Tongue (tissue), 2 donors: Measurements from ENCODE around the gene CCDC85C. TPM values are rescaled to one million over a fixed set of nuclear protein-coding genes. Genes with fewer than 3 reads are reported as not detected.

Source experiments
- DNase-seq: peaks from one replicate; pipeline ENCODE4 v3.0.0-alpha.2; 2015
- total RNA-seq: library from RNA; depleted of rRNA; stranded (reverse); fragments of >200 nt; gene quantifications from one replicate; pipeline ENCODE4 v1.2.3, GENCODE V29; 2014

Gene CCDC85C
- total RNA-seq, 1 donor from 2014 or later: 8.4 TPM

DNA sequence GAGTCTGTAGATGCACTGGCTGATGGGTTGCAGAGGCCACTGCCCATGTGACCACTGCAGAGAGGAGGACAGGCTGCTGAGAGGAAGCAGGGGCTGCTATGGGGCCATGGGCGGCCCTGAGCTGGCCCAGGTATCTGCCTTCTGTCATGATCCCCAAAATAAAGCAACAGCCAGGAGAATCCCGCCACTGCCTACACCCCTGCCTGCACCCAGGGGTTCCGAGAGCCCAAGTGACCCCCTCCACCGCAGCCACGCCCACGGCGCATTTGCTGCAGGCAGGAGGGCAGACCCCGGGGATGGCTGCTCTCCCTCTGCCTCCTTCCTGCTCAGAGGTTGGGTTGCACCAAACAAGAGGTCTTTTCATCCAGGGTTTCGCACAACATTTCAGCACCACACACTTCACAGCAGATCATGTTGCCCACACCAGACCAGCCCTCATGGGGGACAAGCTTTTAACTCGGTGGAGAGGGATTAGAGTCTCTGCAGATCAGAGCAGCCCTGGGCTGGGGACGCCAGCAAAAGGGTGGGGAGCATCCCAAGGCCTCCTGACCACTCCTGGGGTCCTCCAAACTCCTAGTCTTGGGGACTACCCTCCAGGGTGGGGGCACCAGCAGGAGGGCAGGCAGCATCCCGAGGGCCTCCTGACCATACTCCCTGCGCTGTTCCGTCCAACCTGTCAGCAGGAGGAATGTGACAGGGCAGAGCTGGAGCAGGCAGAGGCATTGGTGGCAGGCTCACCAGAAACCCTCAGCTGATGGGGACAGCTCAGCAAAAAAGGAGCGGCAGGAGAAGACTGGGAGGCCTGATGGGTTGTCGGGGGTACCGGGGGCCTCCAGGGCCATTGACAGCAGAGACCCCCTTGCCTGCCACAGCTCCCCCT is 14.1 kb downstream of the CCDC85C start:
- DNase-seq: peak; percentile 28

DNA sequence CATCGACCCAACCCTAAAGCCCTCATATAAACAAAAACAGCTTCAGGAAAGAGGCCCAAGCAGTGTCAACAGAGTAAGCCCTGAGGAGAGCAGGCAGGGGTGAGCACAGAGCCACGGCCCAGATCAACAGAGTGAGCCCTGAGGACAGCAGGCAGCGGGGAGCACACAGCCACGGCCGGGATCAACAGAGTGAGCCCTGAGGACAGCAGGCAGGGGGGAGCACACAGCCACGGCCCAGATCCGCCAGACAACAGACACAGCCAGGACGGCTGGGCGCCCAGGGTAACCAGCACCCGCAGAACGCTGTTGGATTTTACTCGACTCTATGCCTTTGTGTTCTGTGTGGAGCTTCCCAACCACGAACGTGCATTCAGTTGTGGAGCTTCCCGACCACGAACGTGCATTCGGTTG is 15.0 kb downstream of the CCDC85C start:
- no peak for DNase-seq

DNA sequence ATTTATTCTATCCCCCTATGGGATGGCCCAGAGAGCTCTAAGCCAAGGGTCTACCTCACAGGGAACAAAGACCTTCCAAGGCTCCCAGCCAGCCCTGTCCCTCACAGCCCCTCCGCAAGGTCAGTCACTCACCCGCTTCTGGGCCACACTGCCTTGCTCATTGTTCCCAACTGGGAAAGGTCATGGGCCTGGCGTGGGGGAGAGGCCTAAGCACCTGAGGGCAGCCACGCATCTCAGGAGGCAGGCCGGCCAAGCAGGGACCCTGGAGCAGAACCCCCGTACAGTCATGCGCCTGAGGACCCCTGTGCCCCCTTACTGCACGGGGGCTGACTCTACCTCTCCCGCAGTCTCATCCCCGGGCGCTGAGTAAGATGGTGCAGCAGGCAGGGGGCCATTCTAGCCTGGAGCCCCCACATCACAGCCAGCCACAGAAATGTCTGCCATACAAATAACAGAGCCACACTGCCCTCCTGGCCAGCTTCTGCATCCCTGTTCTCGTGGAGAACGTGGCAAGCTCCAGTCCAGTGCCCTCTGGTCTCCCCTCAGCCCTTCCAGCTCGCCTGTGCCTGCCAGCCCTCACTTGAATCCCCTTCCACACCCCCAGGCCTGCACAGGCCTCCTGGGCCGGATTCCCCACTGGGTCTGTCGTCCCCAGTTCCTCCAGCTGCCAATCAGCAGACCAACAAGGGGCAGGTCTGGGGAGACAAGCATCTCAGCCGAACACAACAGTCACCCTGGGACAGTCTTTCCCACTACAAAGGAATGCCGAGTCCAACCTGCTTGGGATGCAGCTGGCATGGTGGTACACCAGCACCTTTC is 16.3 kb downstream of the CCDC85C start:
- no peak for DNase-seq

DNA sequence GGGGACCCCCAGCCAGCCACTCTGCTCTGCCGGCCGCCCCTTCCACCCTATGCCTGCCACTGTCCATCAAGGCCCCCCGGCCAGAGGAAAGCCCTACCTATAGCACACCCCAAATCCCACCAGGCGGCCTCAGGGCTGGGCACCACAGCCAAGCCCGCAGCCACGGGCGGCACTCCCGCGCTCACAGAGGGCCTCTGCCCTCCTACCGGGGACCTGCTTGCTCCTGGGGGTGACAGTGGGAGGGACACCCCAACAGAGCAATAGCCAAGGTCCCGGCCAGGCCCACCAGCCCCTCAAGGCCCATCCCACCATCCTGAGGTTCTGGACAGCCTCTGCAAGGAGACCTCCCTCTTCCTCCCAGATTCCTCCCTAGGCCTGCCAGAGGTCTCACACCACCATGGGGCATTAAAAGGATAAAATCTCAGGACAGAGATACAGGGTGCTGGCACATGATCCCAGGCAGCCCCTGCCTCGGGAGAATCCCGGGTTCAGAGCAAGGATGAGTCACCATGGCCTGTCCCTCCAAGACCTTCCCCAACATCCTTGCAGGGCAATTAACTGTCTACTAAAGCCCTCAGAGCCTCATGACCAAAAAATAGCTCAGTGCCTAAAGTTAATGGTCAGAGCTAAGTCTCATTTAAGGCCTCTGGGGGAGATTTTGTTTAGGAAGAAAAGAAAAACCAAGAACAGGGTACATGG is 17.1 kb downstream of the CCDC85C start:
- DNase-seq: no peak

DNA sequence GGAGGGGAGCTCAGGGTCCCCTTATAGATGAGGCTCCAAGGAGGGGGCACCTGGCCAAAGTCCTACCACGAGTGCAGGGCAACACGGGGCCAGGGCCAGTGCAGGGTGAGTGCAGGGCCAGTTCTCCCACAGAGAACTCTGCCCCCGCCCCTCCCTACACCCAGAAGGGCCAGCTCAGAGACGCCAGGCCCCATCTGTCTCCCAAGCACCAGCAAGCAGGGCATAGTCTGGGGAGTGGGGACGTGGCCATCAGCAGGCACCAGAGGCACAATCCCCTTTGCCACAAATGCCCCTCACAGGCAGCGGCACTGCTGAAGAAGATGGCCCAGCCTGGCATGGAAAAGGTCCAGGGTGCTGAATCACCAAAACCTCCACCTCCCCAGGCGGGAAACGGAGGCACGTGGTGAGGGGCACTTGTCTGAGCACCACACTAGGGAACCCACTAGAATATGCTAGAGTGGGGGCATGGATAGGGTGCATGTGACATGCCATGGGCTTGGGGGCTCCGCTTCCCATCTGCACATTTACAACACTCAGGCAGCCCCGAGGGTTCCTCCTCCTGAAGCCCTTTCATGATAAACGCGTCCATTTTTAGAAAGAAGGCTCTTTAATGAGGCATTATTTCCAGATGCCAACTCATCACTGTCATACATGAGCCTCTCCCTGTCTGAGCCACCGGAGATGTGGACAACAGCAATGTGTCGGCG is 17.8 kb downstream of the CCDC85C start:
- DNase-seq: no peak

DNA sequence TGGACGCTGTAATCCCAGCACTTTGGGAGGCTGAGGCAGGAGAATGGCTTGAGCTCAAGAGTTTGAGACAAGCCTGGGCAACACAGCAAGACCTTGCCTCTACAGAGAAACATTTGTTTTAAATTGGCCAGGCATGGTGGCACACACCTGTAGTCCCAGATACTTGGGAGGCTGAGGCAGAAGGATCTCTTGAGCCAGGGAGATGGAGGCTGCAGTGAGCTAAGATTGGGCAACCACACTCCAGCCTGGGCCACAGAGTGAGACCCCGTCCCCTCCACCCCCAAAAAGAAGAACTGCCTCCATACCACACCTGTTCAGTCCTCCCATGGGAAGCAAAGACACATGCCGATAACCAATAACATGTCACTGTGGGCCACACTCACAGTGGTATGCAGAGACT is 19.2 kb downstream of the CCDC85C start:
- no peak for DNase-seq

DNA sequence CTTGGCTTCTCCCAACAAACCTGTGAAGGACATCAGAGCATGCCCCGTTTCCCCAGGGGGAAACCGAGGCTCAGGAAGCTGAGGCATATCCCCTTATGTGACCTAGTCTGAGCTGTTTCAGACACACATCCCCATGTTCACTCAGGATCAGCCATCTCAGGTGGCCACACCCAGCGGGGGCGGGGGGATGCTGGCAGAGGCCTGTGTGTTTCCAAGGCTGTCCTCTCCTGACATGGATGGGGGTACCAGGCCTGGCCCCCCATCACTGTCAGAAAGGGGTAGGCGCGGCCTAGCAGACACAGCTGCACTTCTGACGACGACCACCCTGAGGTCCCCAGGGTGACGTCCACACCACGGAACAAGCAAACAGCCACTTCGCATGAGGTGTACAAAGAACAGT is 22.1 kb downstream of the CCDC85C start:
- DNase-seq: no peak

DNA sequence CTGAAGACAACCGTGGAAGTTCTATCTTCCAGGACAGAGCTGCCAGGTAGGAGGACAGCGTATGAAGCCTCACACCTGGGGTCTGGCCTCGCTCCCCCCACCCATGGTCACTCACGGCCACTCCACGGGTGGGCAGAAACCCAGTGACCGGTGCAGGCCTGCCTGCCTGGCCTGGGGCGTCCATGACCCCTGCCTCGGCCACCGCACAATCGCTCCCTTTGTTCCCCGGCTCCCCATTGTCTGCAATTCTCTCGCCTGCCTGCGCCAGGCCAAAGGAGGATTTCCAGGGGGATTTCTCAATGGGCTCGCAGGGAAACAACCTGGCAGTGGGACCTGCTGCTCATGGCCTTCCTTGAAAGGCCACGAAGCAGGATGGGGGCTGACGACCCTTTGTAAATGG is 22.6 kb downstream of the CCDC85C start:
- no peak for DNase-seq

DNA sequence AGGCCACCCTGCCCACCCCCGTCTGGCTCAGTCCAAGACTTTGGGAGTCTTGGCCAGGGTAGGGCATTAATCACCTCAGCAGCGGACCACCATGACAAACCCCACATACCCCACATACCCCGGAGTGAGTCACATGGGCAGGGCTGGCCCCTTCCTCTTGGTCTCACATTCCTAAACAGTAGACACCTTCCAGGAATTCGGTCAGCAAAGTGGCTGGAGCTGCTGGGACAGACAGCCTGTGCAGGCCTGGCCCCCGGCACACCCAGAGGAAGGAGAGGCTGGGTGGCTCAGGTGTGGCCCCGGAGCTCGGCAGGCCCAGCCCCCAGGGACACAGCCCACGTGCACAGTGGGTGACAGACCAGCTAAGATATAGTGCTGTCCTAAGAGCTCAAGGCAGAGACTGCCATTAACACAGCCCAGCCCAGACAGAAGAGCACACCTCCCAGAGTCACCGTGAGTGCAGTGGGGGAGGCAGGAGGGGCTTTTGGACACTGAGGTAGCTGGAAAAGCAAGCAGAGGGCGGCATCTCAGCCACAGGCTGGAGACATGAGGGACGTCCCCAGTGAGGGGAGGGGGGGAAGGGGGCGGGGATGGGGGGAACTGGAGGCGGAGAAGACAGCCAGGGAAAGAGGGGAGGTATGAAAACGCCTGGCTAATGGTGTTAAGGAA is 24.0 kb downstream of the CCDC85C start:
- DNase-seq: no peak

DNA sequence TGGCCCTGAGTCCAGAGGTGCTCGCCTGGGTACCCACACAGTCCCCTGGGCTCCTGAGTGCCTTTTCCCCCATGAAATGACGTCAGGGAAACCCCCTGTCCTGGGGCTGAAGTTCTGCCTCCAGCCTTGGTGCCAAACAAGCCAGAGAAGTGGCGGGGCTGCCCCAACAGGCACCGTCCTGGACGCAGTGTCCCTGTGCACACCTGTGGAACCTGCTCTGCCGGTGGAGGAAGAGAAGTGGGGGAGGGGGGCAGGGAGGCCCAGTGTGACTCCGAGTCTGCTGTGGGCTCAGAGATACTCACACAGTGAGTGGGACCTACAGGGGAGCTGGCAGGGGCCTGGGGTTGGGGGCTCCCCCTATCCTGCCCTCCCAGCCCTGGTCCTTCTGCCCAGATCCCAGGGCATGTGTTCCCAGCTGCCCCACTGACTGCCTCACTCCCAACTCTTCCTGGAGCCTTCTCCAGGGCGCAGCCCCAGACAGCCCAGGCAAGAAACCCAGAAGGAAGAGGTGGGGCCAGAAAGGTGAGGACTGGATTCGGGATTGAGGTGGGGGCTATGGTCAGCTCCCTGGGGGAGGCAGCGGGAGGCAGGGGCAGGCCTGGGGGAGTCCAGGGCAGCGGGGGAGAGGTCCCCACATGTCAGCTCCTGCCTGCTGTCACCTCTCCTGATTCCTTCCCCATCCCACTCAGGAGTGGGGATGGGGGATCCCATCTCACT is 24.7 kb downstream of the CCDC85C start:
- DNase-seq: peak; percentile 51

DNA sequence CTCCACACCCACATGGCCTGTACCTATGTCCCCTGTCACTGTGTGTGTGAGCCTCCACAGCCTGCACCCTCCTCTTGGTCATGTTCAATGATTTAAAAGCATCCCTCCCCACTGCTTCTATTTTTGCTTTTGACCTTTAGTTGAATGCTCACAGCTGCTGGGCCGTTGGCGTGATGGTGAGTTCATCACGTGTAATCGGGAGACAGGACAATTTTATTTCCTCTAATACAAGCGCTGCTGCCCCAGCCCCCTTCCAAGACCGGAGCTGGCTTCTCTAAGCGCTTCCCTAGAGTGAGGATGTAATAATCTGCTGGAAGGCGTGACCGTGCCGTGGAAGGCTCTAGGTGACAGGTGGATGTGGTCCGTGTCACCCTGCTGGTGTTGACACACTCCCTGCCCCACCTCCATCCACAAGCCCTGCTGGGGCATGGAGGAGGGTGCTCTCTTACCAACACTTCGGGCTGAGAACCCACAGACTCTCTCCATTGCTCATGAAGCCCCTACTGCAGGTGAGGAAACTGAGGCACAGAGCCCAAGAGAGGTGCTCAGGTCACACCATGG is 25.4 kb downstream of the CCDC85C start:
- no peak for DNase-seq

DNA sequence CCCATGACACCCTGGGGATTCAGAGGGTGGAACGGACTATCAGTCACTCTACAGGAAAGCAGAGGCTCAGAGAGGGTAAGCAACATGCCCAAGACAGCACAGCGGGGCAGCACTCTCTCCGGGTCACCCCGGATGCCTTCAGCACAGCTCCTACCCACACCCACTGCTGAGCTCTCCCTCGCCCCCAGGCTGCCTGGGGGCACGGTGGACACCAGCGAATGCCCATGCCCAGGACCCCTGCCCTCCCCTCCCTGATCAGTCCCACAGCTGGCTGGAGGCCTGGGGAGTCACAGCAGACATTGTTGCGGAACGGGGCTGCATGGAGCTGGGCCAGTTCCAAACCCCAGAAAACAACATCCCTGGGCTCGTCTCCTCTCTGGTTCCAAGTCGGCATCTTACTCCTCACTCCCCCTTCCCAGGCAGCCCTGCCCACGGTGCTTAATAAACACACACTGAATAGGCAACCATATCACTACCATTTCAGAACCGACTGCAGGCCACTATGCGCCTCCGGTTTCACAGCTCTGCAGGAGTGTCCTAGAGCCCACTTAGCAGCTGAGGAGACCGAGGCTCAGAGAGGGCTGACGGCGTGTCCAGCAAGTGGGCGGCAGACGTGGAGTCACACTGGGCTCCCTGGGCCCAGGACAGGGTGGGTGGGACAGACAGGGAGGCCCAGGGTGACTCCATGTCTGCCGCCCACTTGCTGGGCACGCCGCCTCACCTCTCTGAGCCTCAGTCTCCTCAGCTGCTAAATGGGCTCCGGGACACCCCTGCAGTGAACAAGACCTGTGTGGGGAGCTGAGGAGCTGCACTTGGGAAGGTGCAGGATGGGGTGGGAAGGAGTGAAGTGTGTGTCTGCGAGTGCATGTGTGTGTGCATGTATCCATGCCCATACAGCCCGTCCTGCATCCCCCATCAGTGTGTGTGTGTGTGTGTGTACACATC is 27.0 kb downstream of the CCDC85C start:
- no peak for DNase-seq

DNA sequence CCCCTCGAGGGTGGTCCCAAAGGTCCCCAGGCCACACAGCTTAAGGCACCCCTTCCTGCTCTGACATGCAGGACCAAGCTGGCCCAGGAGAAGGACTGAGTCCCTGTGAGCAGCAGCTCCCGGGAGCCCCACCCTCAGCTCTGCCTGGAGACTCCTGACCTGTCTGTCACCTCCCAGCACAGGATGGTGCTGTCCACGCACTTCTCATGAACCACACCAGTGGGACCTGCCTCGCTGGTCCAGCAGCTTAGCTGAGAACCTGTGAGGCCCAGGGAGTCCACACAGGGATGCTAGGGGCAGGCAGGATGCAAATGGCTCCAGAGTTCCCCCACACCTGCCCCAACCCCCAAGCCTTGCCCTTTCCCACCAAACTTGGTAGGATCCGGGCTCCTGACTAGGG is 27.7 kb downstream of the CCDC85C start:
- DNase-seq: no peak

DNA sequence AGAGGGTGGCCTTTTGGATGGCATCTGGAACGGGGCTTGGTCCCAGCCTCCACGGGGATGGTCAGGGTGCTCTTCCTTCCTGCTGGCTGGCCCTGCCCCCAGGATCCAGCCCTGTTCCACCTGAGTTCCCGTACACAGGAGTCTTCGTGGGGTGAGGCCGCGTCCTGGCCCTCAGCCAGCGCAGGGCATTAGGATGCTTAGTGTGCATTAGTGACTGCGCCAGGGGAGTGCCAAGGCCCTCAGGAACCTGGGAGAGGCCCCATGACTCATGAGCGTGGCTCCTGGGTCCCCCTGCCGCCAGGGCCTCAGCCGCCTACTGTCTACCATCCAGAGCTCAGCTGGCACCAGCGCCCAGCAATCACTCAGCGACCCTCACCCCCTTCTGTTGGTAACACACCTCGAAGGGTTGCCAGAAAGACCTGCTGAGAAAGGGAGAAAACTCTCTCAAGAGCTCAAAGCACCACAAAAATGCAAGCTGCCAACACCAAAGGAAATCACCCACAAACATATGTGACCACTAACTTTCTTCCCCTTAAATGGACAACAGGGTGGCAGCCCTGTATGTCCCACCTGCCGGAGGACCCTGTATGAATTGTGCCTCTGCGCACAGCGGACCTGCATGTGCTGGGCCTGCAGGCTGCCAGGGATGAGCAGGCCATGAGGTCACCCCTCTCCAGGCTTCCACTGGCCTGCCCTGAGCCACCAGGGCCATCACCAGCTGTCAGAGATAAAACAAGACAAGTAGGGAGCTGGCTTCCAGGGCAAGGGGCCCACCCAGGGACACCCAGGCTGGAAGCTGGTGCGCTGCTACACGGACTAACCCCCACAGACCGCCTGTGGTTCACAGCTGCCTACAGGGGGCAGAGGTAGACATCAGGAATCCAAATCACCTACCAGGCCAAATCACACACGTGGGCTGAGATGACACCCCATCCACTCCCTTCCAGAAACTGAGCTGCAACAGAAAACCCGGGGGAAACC is 28.7 kb downstream of the CCDC85C start:
- peak; percentile 60 for DNase-seq

DNA sequence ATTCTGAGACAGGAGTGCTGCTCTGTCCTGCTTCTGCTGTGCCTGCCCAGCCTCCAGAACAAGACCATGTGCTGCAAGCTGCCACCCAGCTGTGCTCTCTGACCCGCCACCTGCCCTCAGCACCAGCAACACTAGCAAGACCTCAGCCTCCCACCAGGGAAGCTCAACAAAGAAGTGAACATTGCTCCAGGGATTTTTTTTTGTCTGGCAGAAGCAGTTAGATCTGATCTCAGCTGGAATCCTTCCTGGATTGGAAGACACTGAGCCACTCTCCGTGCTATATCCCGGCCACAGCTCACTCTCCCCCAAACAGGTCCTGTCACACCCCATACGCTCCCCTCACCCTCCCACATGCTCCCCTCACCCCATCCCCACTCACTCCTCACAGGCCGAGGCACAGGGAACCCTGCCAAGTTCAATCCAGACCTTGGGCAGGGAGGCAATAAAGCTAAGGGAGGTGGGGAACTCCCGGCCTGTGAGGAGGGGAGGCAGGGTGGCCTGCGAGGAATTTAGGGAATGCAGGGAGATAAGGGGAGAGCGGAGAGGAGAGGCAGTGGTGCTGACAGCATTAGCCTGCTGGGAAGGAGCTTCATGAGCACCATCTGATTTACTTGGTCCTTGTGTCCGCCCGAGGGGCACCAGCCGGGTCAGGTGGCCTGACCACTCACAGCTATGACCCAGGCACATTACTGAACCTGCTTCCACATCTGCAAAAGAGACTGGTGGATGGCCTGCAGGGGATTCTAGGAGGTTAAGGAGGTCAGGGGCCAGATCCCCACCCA is 29.7 kb downstream of the CCDC85C start:
- peak; percentile 68 for DNase-seq

DNA sequence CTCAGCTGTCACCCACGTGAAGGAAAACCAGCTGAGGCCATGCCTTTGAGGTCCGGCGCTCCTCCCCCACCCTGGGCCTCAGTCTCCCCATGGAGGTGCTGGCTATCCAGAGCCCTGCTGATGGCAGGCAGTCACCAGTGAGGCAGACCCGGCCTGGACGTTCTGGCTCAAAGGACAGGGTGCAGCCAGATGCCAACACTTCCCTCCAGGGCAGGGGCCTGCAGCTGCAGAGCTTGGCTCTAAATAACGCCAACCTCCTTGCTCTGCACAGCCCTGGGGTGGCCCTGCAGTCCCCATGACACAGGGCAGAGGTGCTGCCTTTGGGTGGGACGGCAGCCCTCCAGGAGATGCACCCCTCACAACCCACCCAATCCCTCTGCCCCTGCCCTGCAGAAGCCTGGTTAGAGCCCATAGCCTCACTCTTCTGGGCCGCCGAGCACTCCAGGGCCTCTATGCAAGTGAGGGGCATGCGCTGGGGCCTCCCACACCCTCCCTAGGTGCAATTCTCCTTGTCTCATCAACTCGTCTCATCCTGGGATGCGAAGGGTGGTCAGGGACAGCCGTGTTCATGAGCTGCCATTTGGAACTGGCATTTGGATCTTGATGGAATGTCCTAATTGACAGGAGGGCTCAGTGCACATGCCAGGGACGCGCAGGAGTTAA is 30.4 kb downstream of the CCDC85C start:
- DNase-seq: no peak

DNA sequence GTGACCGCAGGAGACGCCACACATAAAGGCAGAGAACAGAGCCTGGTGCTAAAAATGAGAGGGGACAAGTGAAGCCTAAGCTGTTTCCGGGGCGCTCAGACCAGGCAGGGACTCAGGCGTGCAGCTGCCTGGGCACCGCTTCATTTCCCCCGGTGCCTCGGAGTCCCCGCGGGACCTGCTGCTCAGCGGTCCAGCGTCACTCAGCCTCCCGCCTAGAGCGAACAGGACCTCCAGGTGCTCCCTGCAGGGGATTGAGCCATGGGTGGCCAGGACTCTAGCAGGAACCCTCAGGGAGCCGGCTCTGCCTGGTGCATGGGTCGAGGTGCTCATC is 31.0 kb downstream of the CCDC85C start:
- DNase-seq: no peak
